Adipocyte (in vitro differentiated cells): ENCODE data around the gene PACS2.
"Not testable (repeated sequence)": the region's sequence is repeated elsewhere in the genome, so short reads cannot be mapped to it uniquely, and the experiment has no call there.

Experiments
- DNase-seq: peaks from one replicate; pipeline ENCODE4 v3.0.0-alpha.2; 2015; ENCODE audit warnings: low read depth
- H3K27me3 ChIP-seq: replicated peaks from 2 replicates; pipeline ENCODE4 v1.7.0; 2013; ENCODE audit warnings: mild to moderate bottlenecking, low read length, moderate library complexity; ENCODE audit not compliant: control insufficient read depth, insufficient read depth
- H3K36me3 ChIP-seq: 2 replicates; pipeline ENCODE4 v1.7.0; 2013; ENCODE audit warnings: low read length, mild to moderate bottlenecking, moderate library complexity; ENCODE audit not compliant: control insufficient read depth, insufficient read depth, severe bottlenecking
- H3K4me1 ChIP-seq: 2 replicates; pipeline ENCODE4 v1.7.0; 2013; ENCODE audit warnings: mild to moderate bottlenecking, low read length, moderate library complexity; ENCODE audit not compliant: control insufficient read depth, insufficient read depth
- H3K4me3 ChIP-seq: 2 replicates; pipeline ENCODE4 v1.7.0; 2013; ENCODE audit warnings: mild to moderate bottlenecking, low read length, moderate library complexity
- H3K9ac ChIP-seq: 2 replicates; pipeline ENCODE4 v1.7.0; 2013; ENCODE audit warnings: mild to moderate bottlenecking, low read length, moderate library complexity
- H3K9me3 ChIP-seq: 2 replicates; pipeline ENCODE4 v1.7.0; 2013; ENCODE audit warnings: mild to moderate bottlenecking, low read length, moderate library complexity; ENCODE audit not compliant: control insufficient read depth

PACS2 gene

DNA sequence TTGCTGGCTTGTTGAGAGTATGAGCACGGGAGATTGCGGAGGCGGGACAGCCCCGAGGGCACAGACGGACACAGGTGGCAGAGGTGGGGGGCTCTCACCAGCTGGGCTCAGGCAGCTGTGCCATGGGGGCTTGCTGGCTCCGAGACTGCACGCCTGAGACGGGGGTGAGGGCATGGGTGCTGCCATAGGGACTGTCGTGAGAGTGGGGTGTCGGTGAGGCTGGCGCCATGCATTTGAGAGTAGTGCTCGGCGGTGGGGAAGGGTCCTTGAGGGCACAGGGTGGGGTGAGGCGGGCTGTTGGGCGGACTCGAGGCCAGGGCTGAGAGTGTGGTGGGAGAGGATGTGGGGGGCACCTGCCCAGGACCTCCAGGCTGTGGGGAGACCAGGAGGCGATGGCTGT is 43.1 kb downstream of the PACS2 start:
- H3K36me3 ChIP-seq, result peaks cover 19% of the 10 kb centered on the region

DNA sequence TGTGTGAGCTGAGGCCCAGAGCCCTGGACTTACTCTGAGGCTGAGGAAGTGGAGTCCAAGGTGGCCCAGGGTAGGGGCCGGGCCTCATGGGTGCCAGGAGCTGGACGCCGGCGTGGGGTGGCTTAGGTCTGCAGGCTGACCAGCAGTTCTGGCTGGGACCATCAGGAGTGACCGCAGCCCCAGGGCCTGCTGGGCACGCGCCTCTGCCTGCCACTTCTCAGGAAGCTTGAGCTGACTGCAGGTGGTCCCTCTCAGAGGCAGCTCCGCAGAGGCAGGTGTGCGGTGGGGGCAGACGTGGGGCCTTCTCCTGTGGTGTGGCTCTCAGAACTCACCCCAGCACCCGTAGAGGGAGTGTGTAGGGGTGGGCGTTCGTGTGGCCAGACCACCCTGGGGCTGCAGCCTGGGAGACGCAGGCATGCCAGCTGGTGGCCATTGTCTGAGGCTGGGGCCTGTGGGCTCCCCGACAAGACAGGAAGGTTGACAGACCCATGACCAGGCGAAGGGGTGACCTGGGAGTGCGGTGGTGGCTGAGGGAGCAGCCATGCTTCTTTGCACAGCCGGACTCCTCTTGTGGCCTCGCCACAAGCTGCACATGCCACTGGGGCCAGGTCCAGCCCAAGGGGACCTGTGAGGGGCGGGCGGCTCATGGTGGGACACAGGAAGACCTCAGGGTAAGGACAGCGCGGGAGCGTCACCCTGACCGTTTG is 43.7 kb downstream of the PACS2 start:
- peaks cover 19% of the 10 kb centered on the region for H3K36me3 ChIP-seq
- no peaks in the 10 kb centered on the region for H3K9me3 ChIP-seq
- H3K4me1 ChIP-seq, result no peaks in the 10 kb centered on the region
- no peak overlapping the region for H3K9ac ChIP-seq
- H3K27me3 ChIP-seq, result no peaks in the 10 kb centered on the region
- H3K4me3 ChIP-seq, result no peak overlapping the region
- no peak for DNase-seq

More for the DNA sequence above, 43.1 kb downstream of the PACS2 start:
- Histone ChIP-seq H3K4me1 (no peaks in the 10 kb centered on the region), H3K9ac (no peak overlapping the region), H3K27me3 (no peaks in the 10 kb centered on the region), H3K9me3 (no peaks in the 10 kb centered on the region), H3K4me3 (no peak overlapping the region)
- no peak for DNase-seq

DNA sequence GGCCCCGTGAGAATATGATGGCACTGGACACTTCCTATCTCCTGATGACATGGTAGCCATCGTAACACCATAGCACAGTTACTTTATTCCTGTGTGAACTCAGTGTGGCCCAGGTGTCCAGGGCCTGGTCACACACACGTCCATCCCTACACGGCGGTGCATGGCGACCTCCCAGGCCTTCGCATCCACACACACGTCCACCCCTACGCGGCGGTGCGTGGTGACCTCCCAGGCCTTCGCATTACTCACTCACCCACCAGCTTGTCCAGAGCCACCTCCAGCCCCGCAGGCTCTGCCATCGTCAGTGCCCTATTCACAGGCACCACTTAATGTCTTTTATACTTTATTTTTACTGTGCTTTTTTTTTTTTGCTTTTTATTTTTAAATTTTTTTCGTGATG is 44.4 kb downstream of the PACS2 start:
- no peaks in the 10 kb centered on the region for H3K27me3 ChIP-seq
- H3K9ac ChIP-seq, result no peak overlapping the region
- no peak overlapping the region for H3K4me3 ChIP-seq
- H3K36me3 ChIP-seq, result peaks cover 19% of the 10 kb centered on the region
- H3K4me1 ChIP-seq, result peaks cover 3% of the 10 kb centered on the region
- H3K9me3 ChIP-seq, result no peaks in the 10 kb centered on the region
- no peak for DNase-seq

DNA sequence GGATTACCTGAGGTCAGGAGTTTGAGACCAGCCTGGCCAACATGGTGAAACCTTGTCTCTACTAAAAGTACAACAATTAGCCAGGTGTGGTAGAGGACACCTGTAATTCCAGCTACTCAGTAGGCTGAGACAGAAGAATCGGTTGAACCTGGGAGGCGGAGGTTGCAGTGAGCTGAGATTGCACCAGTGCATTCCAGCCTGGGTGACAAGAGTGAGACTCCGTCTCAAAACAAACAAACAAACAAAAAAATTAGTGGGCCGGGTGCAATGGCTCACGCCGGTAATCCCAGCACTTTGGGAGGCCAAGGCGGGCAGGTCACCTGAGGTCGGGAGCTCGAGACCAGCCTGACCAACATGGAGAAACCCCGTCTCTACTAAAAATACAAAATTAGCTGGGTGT is 46.9 kb downstream of the PACS2 start:
- H3K4me1 ChIP-seq, DNase-seq, H3K9me3 ChIP-seq, H3K9ac ChIP-seq, H3K36me3 ChIP-seq, H3K27me3 ChIP-seq, H3K4me3 ChIP-seq: not testable (repeated sequence)

DNA sequence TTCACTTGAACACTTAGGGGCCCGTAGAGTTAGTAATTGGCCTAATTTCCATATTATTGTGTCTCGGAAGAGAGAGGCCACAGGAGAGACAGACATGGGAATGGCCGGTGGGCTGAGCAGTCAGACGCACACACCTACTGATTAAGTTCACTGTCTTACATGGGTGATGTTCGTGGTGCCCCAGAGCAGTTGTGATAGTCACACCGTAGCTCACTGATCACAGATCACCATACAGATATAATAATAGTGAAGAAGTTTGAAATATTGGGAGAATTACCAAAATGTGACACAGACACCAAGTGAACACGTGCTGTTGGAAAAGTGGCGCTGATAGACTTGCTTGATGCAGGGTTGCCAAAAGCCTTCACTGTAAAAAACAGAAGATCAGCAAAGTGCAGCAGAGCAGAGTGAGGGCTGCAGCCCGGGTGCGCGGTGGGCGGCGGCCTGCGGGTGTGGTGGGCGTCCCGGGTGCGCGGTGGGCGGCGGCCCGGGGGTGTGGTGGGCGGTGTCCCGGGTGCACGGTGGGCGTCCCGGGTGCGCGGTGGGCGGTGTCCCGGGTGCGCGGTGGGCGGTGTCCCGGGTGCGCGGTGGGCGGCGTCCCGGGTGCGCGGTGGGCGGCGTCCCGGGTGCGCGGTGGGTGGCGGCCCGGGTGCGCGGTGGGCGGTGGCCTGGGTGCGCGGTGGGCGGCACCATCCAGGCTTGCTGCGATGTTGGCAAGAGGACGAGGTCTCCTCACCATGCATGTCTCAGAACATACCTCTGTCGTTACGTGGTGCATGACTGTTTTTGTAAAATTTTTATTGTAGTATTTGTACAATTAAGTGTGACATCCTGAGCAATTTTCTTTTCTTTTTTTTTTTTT is 49.5 kb downstream of the PACS2 start:
- Histone ChIP-seq H3K9ac (no peak overlapping the region), H3K4me3 (peak overlapping the region; percentile 66), H3K4me1 (peaks cover 5% of the 10 kb centered on the region), H3K36me3 (peaks cover 19% of the 10 kb centered on the region), H3K27me3 (no peaks in the 10 kb centered on the region), H3K9me3 (no peaks in the 10 kb centered on the region)
- peak; percentile 67 for DNase-seq

DNA sequence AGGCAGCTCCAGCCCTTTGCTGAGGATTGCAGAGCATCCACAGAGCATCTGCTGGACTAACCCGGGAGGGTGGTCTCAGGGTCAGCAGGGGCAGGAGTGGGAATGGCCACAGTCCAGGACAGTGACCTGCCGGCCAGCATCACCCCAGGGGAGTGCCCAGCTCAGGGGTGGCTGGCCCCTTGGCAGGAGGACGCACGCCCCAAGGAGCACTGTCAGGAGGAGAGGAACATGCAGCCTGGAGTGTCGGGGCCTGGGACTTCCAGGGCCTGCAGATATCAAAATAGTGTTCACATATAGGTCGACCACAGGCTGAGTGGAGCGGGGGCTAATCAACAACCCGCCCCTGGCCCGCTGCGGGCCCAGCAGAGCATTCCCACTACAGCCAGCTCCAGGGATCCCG is 50.6 kb downstream of the PACS2 start:
- H3K9me3 ChIP-seq, result no peaks in the 10 kb centered on the region
- no peak for DNase-seq
- no peak overlapping the region for H3K4me3 ChIP-seq
- no peaks in the 10 kb centered on the region for H3K27me3 ChIP-seq
- H3K36me3 ChIP-seq, result peaks cover 19% of the 10 kb centered on the region
- no peak overlapping the region for H3K9ac ChIP-seq
- peaks cover 5% of the 10 kb centered on the region for H3K4me1 ChIP-seq

DNA sequence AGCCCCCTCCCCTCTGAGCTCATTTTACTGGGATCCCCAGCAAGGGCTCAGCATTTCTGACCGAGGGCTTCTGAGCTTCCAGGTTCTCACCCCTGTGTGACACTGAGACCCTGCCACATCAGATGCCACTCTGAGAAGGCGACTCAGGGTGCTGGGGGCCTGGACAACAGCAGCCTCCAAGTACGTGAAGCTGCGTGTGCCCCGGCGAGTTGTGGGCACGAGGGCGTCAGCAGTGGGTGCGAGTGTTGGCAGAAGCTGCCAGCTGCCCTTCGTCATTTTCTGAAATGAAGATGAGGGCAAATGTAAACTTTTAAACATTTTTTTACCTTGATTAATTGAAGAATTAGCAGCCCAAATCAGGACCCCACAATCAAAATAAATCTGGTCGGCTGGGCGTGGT is 51.1 kb downstream of the PACS2 start:
- Histone ChIP-seq H3K36me3 (peaks cover 18% of the 10 kb centered on the region), H3K9ac (no peak overlapping the region), H3K4me1 (peaks cover 5% of the 10 kb centered on the region), H3K4me3 (no peak overlapping the region), H3K27me3 (no peaks in the 10 kb centered on the region), H3K9me3 (no peaks in the 10 kb centered on the region)
- no peak for DNase-seq

DNA sequence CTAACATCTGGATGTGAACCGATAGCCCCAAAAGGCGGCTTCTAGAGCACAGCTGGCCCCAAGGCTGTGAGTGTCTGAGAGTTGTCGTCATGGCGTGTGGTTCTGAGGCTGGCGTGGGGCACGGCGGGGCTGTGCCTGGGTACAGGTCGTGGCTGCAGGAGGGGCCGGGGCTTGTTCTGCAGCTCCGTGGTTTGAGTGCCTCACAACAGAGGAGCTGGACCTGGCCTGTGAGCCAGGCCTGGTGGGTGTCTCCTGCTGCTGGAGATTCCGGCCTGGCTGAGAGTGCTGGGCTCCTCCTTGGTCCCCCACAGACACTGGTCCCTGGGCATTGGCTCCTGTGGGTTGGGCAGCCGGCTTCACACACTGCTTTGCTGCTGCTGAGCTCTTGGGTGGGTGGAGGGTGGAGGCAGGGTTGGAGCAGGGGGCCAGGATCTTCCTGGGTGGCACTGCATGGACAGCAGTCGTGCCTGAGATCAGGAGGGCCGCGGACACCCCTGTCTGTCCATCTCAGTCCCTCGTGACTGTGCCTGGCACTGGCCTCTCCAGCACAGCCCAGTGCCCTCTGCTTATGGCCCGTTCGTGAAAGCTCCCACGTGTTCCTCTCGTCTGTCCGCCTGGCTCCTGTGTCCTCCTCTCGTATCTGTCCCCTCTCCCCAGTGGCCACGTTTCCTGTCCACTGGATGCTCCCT is 52.0 kb downstream of the PACS2 start:
- DNase-seq, result no peak
- no peak overlapping the region for H3K4me3 ChIP-seq
- no peak overlapping the region for H3K9ac ChIP-seq
- peaks cover 5% of the 10 kb centered on the region for H3K4me1 ChIP-seq
- no peaks in the 10 kb centered on the region for H3K9me3 ChIP-seq
- no peaks in the 10 kb centered on the region for H3K27me3 ChIP-seq
- H3K36me3 ChIP-seq, result peaks cover 14% of the 10 kb centered on the region

DNA sequence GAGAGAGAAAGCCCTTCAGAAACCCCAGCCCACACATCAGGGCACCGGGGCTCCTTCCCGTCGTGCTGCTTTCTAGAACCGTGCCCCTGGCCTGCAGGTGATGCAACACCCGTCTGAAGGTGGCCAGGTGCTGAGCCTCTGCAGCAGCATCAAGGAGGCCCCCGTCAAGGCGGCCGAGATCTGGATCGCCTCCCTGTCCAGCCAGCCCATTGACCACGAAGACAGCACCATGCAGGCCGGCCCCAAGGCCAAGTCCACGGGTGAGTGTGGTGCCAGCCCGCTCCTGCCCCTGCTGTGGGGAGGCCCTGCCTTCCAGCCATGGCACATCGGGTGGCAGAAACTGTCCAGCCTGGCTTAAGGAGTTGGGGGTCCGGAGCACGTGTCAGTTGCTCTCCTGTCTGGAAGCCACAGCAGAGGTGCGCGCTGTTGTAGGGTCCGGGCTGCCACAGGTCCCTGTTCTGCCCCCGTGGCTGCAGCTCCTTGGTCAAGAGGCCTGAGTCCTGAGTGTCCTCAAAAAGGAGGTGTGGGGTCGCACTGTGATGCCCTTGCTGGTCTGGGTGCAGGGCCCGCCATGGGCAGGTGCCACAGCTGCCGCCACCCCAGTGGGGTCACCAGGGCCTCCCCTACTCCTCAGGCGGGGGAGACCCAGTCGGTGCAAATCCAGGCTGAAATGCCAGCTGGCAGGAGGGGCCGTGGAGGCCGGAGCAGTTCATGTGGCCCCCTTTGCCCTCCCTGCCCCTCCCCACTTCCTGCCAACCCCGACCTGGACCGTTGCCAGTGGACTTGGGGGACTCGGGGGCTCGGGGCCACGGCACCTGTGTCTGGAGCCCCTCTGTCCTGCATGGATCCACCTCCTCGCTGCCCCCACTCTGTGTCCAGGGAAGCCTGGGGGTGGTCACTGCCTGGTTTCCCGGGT is 52.8 kb downstream of the PACS2 start:
- peaks cover 20% of the 10 kb centered on the region for H3K36me3 ChIP-seq
- H3K27me3 ChIP-seq, result no peaks in the 10 kb centered on the region
- no peak overlapping the region for H3K4me3 ChIP-seq
- H3K4me1 ChIP-seq, result peaks cover 5% of the 10 kb centered on the region
- no peak overlapping the region for H3K9ac ChIP-seq
- H3K9me3 ChIP-seq, result no peaks in the 10 kb centered on the region
- no peak for DNase-seq

DNA sequence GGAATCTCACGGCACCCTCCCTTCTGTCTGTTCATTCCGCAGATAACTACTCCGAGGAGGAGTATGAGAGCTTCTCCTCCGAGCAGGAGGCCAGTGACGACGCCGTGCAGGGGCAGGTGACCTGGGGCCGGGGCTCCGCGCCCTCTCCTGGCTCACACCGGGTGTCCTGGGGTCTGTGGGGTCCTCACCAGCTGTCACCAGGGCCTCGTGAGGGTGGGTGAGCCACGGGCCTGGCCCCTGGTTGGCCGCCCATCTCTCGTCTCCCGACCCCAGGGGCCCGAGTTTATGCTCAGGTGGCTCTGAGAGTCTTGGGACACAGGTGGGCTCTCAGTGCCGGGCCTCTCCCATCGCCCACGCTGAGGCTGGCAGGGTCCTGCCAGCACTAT is 53.5 kb downstream of the PACS2 start:
- Histone ChIP-seq H3K9me3 (no peaks in the 10 kb centered on the region), H3K36me3 (peaks cover 20% of the 10 kb centered on the region), H3K4me1 (peaks cover 5% of the 10 kb centered on the region), H3K9ac (no peak overlapping the region), H3K4me3 (no peak overlapping the region), H3K27me3 (no peaks in the 10 kb centered on the region)
- DNase-seq, result no peak
